Measurements from ENCODE around the gene MAP3K1. TPM values are rescaled to one million over a fixed set of nuclear protein-coding genes. Genes with fewer than 3 reads are reported as not detected.
A peak's percentile ranks its signal among the peaks of the same experiment; 100 is the strongest.

The MAP3K1 gene
- total RNA-seq, 1 donor from 2014 or later, result 28.7 TPM

- no peaks in the 10 kb centered on the region for H3K9me3 ChIP-seq
- peaks cover 80% of the 10 kb centered on the region for H3K4me1 ChIP-seq
- ATAC-seq, result no peak
- H3K4me3 ChIP-seq, result no peak overlapping the region
- no peak overlapping the region for H3K27ac ChIP-seq
- no peaks in the 10 kb centered on the region for H3K27me3 ChIP-seq (ENCODE audit: low read depth)
- no peaks in the 10 kb centered on the region for H3K36me3 ChIP-seq
- DNase-seq, result no peak
- TF ChIP-seq CTCF (IDR thresholded peaks at IDR 0.05), result no peak
- intact Hi-C loops (cut with DNase I), result no loop called here
Measured at GRCh38 chr5:56831773-56832172, 16.4 kb downstream of the MAP3K1 start.

- DNase-seq, result no peak
- ATAC-seq, result peak in 1 of 2 donors; percentile 25
- Histone ChIP-seq H3K4me1 (peaks cover 87% of the 10 kb centered on the region), H3K9me3 (no peaks in the 10 kb centered on the region), H3K27ac (no peak overlapping the region), H3K27me3 (ENCODE audit: low read depth) (no peaks in the 10 kb centered on the region), H3K4me3 (no peak overlapping the region), H3K36me3 (no peaks in the 10 kb centered on the region)
- no peak for TF ChIP-seq CTCF (IDR thresholded peaks at IDR 0.05)
- intact Hi-C loops (cut with DNase I), result no loop called here
Measured at GRCh38 chr5:56833325-56833724, 18.0 kb downstream of the MAP3K1 start.

- peaks cover 77% of the 10 kb centered on the region for H3K4me1 ChIP-seq
- intact Hi-C loops (cut with DNase I), result loop anchor here (5.0 kb wide), 1 partner anchor 565 kb away; no protein-coding TSS in a partner anchor
- DNase-seq (no peak), ATAC-seq (no peak)
- no peaks in the 10 kb centered on the region for H3K36me3 ChIP-seq
- peak overlapping the region; percentile 7 for H3K27ac ChIP-seq
- H3K27me3 ChIP-seq (ENCODE audit: low read depth), result no peaks in the 10 kb centered on the region
- TF ChIP-seq CTCF (IDR thresholded peaks at IDR 0.05), result no peak
- H3K9me3 ChIP-seq, result no peaks in the 10 kb centered on the region
- H3K4me3 ChIP-seq, result no peak overlapping the region
Measured at GRCh38 chr5:56837381-56837780, 22.0 kb downstream of the MAP3K1 start.

GRCh38 chr5:56837956-56838355, 22.6 kb downstream of the MAP3K1 start:
- no peak for TF ChIP-seq CTCF (IDR thresholded peaks at IDR 0.05)
- no peaks in the 10 kb centered on the region for H3K36me3 ChIP-seq
- ATAC-seq (no peak), DNase-seq (no peak)
- peaks cover 71% of the 10 kb centered on the region for H3K4me1 ChIP-seq
- intact Hi-C loops (cut with DNase I), result loop anchor here (5.0 kb wide), 1 partner anchor 566 kb away; no protein-coding TSS in a partner anchor
- no peak overlapping the region for H3K4me3 ChIP-seq
- no peaks in the 10 kb centered on the region for H3K27me3 ChIP-seq (ENCODE audit: low read depth)
- no peaks in the 10 kb centered on the region for H3K9me3 ChIP-seq
- H3K27ac ChIP-seq, result peak overlapping the region; percentile 7

GRCh38 chr5:56838409-56839039, 23.2 kb downstream of the MAP3K1 start:
- H3K4me3 ChIP-seq, result peak overlapping the region; percentile 9

More at GRCh38 chr5:56838409-56839039, 23.2 kb downstream of the MAP3K1 start:
- Histone ChIP-seq H3K27me3 (ENCODE audit: low read depth) (no peaks in the 10 kb centered on the region), H3K36me3 (no peaks in the 10 kb centered on the region), H3K9me3 (no peaks in the 10 kb centered on the region), H3K27ac (peak overlapping the region; percentile 16), H3K4me1 (peaks cover 65% of the 10 kb centered on the region)
- ATAC-seq (peak; percentile 48 to 80), DNase-seq (no peak)
- TF ChIP-seq CTCF (IDR thresholded peaks at IDR 0.05), result peak; percentile 58
- intact Hi-C loops (cut with DNase I), result loop anchor here (5.0 kb wide), 1 partner anchor 566 kb away; no protein-coding TSS in a partner anchor

All from lower lobe of right lung (tissue), 2 donors.